Stimulated activated CD4-positive, alpha-beta T cell treated with anti-CD3 and anti-CD28 coated beads, Interleukin-12 subunit alpha, Interleukin-12 subunit beta, amount 100 ng/mL, for 4 hours (primary cell): ENCODE results near the gene TUBA4B.

Experiments
- DNase-seq: peaks from one replicate; pipeline ENCODE4 v3.0.0-alpha.2; 2020

TUBA4B gene

DNA sequence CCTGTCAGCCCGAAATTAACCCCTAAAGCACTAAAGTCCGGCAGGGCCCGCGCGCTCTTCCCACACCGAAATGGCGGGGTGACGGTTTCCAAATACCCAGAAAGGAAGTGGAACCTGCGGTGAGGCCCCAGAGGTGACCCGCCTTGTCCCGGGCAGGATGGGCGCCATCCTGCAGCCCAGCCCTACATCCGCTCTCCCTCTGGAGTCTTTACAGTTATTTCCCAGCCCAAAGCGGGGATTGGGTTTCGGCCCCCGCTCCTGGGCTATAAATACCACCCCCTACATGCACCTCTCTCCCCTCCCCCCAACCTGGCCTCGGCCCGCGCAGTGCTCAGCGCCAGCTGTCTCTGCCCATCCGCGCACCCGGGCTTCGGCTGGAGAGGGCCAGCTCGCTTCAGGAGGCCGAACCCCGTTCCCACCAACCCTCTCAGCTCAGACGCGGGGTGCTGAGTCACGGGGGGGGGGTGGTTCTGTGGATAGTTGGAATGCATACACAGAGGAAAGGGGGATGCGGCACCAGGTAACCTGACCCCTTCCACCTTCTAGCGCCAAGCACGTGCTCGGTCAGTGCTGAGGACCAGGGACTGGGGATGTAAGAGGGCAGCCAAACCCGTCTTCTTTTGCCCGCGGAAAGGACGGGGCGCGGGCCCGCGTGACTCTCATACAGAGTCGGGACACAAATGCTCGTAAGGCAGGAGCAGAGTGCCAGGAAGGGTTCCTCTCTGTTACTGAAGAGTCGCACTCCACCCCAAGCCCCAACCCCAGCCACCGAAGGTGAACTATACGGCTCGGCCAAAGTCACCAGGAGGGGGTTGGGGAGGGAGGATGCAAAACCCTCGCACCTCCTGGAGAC is at the start of gene TUBA4B:
TUBA4B (plus strand) TSS at position 344 of the 853 bp plus-strand sequence; CDS start at position 509, 165 bp downstream.
- peak; percentile 35 for DNase-seq

DNA sequence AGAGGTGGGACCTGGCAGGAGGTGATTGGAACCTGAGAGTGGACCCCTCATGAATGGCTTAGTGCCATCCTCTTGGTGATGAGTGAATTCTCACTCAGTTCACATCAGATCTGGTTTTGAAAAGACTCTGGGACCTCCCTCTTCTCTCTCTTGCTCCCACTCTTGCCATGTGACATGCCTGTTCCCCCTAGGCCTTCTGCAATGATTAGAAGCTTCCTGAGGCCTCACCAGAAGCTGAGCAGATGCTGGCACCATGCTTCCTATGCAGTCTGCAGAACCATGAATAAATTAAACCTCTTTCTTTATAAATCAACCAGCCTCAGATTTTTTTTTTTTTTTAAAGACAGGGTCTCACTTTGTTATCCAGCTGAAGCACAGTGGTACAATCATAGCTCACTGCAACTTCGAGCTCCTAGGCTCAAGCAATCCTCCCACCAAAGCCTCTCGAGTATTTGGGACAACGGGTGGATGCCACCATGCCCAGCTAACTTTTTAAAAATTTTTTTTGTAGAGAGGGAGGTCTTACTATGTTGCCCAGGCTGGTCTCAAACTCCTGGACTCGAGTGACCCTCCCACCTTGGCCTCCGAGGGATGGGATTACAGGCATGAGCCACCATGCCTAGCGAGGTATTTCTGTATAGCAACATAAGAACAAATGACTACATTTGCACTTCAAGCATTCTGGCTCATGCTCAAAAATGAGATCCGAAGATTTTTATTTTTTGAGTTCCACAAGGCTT is 48.4 kb upstream of the TUBA4B start:
- DNase-seq, result no peak

DNA sequence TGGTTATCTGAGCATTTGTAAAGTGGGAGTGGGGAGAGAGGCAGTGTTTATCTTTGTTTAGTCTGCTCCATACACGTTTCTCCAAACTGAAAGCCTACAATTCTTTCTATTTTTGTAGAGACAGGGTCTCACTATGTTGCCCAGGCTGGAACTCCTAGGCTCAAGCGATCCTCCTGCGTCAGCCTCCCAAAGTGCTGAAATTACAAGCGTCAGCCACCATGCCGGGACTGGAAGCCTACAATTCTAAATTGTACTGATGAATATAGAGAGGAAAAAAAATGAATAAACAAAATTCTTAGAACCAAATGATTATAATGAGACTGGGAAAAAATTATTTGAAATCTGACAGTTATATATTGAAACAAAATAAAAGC is 47.9 kb upstream of the TUBA4B start:
- DNase-seq, result no peak

DNA sequence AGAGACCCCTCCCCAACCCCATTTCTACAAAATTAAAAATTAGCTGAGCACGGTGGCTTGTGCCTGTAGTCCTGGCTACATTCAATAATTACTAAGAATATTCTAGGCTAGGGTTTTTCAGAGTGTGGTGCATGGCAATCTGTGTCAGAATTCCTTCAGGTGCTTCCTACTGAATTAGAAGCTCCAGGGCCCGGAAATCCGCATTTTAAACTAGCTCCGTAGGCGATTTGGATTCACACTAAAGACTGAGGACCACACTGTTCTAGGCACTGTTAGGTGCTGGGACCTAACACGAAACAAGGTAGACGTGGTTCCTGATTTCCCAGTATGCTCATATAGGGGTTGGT is 47.1 kb upstream of the TUBA4B start:
- no peak for DNase-seq

DNA sequence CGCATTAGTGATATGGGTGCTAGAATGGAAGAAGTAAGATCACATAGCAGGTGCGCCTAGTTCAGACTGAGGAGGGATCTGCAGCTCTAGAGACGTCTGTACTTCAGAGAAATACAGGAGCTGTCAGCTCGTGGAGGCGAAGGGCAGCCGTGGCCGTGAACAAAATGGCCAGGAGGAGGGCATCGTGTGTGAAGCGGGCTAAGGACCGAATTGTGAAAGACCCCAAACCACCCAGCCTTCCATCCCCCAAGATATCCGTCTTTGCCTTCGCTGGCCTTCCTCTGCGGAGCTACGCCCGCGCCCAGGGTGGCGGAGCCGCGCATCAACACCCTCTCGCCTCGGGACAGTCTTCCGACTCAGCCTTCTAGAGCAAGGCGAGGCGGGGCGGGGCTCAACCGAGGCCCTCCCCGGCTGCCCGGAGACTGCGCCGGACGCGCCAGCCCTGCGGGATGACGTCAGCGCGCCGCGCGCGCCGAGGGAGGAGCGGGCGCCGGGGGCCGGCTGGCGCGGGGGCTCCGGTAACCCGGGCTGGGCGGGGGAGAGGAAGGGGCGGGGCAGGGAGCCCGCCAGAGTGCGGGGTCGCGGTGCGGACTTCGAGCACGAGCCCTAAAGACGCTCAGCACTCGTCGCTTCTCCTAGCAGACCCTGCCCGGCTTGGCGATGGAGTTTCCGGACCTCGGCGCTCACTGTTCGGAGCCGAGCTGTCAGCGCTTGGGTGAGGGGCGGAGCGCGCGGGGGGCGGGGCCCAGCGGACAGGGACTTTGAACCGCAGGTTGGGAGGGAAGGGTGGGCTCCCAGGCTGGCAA is 46.5 kb upstream of the TUBA4B start, which contains the start of gene ZFAND2B:
ZFAND2B (plus strand) TSS at position 455 of the 806 bp plus-strand sequence; CDS start at position 661, 206 bp downstream.
- DNase-seq, result peak; percentile 96

DNA sequence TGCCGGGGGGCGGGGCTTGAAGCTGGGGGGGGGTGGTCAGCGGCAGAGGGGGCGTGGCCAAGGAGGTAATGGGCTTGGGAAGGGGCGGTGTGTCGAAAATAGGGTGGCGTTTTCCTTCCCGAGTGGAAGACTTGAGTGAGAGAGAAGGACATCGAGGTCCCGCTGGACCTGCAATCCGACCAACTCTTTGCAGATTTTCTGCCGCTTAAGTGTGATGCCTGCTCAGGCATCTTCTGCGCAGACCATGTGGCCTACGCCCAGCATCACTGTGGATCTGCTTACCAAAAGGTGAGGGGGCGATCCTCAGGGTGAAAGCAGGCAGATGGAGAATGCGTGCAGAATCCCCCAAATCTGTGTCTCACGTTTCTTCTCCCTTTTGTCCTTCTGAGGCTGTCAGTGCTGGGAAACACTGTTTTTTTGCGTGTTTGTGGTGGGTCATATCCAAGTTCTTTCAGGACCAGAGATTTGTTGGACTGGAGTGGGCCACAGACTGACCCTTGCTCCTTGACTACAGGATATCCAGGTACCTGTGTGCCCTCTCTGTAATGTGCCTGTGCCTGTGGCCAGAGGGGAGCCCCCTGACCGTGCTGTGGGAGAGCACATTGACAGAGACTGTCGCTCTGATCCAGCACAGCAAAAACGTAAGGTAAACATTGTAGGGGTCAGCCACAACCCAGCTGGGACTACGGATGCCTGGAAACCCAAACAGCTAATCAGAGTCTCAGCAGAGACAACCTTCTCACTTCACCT is 45.7 kb upstream of the TUBA4B start:
- no peak for DNase-seq

DNA sequence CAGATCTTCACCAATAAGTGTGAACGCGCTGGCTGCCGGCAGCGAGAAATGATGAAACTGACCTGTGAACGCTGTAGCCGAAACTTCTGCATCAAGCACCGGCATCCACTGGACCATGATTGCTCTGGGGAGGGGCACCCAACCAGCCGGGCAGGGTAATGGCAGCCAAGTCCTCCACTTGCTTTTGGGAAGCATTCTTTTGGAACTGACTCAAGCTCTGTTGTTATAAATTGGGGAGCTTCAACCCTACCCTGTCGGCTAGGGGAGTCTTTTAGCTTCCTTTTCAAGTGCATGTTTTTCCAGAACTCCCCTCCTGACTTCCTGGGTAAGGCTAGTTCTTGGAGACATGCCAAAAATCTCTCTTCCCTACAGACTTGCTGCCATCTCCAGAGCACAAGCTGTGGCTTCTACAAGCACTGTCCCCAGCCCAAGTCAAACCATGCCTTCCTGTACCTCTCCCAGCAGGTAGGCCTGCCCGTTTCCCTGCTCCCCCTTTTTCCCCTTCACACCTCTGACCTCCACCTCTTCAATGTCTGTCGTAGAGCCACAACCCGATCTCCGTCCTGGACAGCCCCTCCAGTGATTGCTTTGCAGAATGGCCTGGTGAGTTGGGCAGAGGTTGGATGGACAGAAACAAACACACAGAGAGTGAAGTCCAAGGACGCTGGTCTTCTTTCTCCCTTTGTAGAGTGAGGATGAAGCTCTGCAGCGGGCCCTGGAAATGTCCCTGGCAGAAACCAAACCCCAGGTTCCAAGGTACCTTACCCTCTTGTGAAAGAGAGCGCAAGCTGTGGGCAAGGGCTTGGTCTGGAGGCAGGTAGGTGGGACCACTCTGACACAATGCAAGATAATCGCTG is 44.9 kb upstream of the TUBA4B start:
- DNase-seq, result no peak

DNA sequence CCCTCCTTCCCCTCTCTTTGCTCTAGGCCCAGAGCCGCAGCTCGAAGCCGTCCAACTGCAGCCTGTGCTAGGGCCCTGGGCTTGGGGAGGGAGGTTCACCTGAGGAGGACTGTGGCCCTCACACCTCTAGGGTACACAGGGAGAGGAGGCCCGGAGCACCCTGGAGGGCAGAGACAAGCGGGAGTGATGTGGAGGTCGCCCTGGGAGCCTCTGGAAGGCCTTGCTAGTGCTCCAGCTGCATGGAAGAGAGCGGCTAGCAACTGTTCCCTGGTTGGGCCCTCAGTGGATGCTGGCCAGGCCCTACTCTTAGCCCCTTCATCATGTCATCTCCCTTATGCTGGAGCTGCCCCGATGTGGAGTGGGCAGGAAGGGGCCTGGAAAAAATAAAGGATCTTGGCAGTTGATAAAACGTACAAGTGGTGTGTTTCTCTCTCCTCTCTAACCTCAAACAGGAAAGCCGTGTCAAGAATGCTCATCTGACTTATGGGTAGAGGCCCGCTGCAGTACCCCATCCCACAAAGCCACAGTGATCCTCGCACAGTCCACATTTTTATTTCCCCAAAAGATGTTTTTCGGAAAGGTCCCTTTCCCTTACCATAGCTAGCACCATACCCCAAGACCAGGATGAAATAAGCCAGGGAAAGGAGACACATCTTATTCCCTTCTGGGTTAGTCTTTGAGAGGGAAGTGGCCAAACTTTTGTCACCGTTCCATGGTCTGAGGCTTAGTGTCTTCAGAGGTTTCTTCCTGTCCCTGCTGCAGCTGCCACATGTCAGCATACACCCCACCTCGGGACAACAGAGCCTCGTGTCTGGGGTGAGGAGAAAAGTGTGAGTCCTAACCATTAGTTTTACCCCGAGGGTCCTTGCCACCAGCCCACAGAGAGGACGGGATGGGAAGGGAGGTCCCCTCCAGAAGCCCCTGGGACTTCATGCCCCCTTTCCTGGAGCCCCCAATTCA is 43.5 kb upstream of the TUBA4B start:
- no peak for DNase-seq

DNA sequence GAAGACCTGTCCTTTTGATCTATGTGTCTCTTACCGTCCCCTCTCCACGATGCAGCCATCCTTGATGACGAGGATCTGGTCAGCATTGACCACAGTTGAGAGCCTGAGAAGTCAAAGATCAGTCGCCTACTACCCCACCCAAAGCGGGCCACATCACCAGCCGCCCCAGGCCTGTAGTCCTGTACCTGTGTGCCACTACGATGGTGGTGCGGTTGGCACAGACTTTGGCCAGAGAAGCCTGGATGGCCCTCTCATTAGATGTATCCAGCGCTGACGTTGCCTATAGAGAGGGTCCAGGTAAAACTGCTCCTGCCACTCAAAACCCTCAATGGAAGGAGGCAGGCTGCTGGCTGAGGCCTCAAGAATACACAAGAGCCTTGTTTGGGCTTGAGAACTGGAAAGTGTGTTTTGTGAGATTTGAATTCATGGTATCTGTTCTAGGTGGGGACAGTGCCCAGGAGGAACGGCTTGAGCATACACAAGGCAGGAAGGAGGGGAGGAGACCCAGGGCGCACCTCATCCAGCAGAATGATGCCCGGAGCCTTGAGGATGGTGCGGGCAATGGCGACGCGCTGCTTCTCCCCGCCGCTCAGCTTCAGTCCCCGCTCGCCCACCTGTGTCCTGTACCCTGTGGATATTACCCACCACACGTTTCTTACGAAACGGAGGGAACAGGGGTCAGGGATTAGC is 42.7 kb upstream of the TUBA4B start:
- DNase-seq, result no peak

DNA sequence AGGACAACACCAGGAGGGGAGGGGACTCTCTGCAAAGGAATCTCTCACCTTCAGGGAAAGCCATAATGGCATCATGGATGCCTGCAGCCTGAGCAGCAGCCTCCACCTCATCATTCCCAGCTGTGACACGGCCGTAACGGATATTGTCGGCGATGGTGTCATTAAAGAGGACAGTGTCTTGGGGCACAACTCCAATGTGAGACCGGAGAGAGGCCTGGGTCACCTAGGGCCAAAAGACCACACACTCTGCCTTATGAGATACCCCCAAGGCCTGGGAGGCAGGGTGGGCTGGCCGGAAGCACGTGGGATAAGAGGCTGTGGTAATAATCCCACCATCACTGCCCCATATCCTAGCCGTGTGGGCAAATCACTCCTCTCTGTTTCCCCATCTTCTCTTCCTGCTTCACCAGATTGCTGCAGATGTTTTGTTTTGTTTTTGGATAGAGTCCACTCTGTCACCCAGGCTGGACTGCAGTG is 42.1 kb upstream of the TUBA4B start:
- DNase-seq, result no peak

DNA sequence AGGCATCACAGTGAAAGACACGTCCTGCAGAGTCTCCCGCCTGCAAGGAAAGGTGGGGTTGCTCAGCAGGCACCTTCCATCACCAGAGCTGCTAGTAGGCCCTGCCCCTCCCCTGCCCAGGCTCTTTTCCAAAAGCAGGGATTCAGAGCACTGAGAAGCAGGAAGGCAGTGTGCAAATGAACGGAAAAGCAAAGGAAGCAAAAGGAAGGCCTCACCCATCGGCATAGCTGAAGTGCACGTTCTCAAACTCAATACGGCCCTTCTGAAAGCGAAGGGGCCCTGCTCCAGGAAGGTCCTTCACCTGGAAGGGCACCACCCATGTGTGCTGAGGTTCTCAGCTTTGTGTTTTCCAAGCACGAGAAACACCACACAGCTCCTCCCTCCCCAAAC is 40.0 kb upstream of the TUBA4B start:
- no peak for DNase-seq

DNA sequence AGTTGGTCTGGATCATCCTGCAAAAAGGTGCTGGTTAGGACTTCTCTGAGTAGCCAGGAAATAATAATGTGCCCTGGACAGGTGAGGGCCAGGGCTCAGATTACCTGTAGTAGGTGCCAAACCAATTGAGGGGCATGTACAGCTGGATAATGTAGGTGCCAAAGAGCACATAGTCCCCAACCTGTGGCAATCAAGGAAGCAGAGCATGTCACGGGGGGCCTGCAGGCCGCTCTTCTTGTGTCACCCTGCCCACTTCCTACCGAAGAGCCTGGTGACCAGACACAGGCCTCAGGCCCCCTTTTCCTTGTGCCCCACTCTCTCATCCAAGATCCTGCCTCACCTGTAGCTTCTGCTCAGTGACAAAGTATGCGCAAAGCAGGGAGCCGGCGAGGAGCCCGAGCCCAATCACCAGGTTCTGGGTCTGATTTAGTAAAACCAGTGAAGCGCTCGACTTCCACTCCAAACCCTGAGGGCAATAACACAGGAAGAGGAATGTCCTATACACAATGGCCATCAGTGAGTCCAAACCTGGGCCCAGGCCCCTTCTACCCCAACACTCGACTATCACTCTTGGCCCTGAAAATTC is 39.5 kb upstream of the TUBA4B start:
- no peak for DNase-seq

DNA sequence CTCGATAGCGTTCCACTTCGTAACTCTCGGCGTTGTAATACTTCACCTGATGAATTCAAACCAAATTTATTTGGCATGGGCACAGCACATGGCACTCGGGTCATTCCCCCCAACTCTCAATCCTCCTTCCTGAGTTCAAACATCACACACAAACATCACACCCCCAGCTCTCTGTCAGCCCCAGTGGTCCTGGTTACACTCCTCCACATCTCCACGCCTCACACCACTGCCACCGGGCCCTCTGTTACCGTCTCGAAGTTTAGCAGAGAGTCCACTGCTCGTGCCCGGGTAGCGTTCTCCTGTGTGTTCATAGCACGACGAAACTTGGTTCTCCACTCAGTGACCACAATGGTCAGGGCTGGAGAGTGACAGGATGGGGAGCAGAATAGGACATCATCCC is 38.9 kb upstream of the TUBA4B start:
- no peak for DNase-seq

DNA sequence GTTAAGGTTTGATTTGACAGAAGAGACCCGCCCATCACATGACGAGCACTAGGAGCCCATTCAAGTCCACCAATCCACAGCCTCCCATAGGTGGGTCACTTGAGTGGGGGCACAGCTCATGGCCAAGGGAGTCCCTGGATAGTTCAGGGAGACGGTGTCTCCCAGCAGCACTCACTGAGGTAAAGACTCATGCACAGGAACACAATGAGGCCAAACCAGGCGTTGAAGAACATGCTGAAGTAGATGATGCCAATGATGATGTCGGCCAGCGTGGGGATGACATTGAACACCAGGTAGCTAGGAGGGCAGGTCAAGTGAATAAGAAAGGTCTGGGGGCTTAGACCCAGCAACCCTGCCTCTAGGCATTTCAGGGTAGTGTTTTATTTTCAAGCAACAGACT is 38.3 kb upstream of the TUBA4B start:
- no peak for DNase-seq

DNA sequence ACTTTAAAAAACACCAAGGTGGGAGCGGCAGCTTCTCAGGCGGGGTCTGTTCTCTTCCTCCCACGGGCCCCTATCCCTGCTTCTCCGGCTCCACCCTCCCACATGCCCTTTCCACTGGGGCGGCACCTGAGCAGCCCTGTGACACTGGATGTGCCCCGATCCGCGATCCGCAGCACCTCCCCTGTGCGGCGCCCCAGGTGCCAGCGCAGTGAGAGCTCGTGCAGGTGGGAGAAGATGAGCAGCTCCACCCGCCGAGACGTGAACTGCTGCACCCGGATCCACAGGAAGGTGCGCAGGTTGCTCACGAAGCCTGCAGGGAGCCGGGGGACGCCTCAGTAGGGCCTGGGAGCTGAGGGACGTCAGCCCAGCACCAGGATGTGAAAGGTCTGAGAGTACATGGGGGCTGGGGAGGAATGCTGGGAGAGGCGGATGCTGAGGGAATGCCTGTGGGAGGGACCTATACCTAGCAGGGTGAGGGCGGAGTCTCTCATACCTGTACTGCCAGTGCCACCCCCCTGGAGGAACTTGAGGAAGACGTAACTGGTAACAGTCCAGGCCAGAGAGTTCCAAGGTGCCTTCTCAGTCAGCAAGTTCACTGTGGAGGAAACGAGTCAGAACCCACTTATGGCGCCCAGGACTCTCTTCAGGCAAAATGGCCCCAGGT is 37.0 kb upstream of the TUBA4B start:
- no peak for DNase-seq

DNA sequence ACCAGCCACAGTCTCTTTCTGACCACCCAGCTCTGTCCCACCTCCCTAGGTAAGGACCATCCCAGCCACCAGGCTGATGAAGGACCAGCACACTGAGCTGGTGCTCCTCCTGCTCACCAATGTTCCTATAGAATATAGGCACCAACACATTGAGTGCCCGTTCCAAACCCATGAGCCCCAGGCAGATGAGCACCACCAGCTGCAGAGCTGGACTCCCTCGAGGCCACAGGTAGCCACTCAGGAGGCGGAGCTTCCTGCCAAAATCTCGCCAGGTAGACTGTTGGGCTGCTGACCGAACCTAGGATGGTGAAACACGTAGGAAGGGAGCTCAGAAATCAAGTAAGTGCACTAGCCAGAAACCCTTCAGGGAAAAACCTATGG is 36.5 kb upstream of the TUBA4B start:
- DNase-seq, result no peak

DNA sequence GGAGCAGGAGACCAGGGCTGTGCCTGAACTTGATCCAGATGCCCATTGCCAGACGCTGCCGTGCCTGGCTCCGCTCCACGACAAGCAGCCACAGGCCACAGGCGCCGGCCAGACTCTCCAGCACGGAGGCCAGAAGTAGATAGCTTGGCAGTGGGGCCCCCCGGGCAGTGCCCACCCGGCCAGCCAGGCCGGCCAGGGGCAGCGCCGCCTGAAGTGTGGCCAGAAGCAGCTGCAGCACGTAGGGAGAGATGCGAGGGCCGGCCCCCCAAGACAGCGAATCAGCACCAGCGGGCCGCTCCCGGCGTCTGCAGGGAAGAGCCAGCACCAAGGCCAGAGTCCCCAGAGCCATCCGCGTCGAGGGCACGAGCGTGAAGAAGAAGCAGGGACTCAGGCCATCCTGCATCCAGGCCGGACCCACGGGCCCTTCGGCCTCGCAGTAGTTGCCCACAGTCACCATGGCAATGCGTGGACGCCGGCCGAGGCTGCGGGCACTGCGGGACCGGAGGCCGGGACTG is 34.8 kb upstream of the TUBA4B start:
- peak; percentile 32 for DNase-seq
